ENCODE measurements around the gene TTC34.

- TF ChIP-seq, protein P1, sequence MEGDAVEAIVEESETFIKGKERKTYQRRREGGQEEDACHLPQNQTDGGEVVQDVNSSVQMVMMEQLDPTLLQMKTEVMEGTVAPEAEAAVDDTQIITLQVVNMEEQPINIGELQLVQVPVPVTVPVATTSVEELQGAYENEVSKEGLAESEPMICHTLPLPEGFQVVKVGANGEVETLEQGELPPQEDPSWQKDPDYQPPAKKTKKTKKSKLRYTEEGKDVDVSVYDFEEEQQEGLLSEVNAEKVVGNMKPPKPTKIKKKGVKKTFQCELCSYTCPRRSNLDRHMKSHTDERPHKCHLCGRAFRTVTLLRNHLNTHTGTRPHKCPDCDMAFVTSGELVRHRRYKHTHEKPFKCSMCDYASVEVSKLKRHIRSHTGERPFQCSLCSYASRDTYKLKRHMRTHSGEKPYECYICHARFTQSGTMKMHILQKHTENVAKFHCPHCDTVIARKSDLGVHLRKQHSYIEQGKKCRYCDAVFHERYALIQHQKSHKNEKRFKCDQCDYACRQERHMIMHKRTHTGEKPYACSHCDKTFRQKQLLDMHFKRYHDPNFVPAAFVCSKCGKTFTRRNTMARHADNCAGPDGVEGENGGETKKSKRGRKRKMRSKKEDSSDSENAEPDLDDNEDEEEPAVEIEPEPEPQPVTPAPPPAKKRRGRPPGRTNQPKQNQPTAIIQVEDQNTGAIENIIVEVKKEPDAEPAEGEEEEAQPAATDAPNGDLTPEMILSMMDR (conservative IDR thresholded peaks at IDR 0.05), result no peak
- TF ChIP-seq EZH2 (IDR thresholded peaks at IDR 0.05; ENCODE audit: low read depth), result no peak
These were observed 208.8 kb downstream of the TTC34 start for GRCh38 chr1:2592672-2593071.

Data from PC-9 (cell line).